ENCODE measurements around the gene TMEM273. TPM values are rescaled to one million over a fixed set of nuclear protein-coding genes. Genes with fewer than 3 reads are reported as not detected.

TMEM273 gene
- total and polyA plus RNA-seq, 8 donors = 0.89 to 72.9 (median 5.9) TPM

GRCh38 chr10:49152663-49153062 is 35.5 kb downstream of the TMEM273 start:
- no peaks in the 10 kb centered on the region for H3K4me1 ChIP-seq
- H3K27me3 ChIP-seq = peaks cover 0 to 7% (median 0%) of the 10 kb centered on the region in 3 donors
- DNase-seq = no peak
- peaks cover 0 to 8% (median 6%) of the 10 kb centered on the region in 4 donors for H3K9me3 ChIP-seq
- H3K4me3 ChIP-seq = no peak overlapping the region
- 69 to 86% (median 78%) methylated on average over 4 of the region's 4 CpGs for WGBS, 5 donors
- TF ChIP-seq, protein P1, sequence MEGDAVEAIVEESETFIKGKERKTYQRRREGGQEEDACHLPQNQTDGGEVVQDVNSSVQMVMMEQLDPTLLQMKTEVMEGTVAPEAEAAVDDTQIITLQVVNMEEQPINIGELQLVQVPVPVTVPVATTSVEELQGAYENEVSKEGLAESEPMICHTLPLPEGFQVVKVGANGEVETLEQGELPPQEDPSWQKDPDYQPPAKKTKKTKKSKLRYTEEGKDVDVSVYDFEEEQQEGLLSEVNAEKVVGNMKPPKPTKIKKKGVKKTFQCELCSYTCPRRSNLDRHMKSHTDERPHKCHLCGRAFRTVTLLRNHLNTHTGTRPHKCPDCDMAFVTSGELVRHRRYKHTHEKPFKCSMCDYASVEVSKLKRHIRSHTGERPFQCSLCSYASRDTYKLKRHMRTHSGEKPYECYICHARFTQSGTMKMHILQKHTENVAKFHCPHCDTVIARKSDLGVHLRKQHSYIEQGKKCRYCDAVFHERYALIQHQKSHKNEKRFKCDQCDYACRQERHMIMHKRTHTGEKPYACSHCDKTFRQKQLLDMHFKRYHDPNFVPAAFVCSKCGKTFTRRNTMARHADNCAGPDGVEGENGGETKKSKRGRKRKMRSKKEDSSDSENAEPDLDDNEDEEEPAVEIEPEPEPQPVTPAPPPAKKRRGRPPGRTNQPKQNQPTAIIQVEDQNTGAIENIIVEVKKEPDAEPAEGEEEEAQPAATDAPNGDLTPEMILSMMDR (IDR thresholded peaks at IDR 0.05) = no peak
- TF ChIP-seq POLR2AphosphoS5 (IDR thresholded peaks at IDR 0.05) (no peak), EP300 (IDR thresholded peaks at IDR 0.05) (no peak)
- H3K36me3 ChIP-seq = no peaks in the 10 kb centered on the region
- H3K27ac ChIP-seq = no peak overlapping the region
- intact Hi-C loops (cut with DNase I; ENCODE audit: low total_unique reads) = no loop called here

- intact Hi-C loops (cut with DNase I; ENCODE audit: low total_unique reads) = no loop called here
- WGBS, 5 donors = 78 to 95% (median 88%) methylated on average over 4 of the region's 4 CpGs
Observed at GRCh38 chr10:49152037-49152436, 36.2 kb downstream of the TMEM273 start.

GRCh38 chr10:49151481-49151880 is 36.7 kb downstream of the TMEM273 start:
- no peak overlapping the region for H3K4me3 ChIP-seq
- intact Hi-C loops (cut with DNase I; ENCODE audit: low total_unique reads) = no loop called here
- peaks cover 0 to 7% (median 0%) of the 10 kb centered on the region in 3 donors for H3K27me3 ChIP-seq
- no peak for DNase-seq
- H3K4me1 ChIP-seq = no peaks in the 10 kb centered on the region
- H3K36me3 ChIP-seq = no peaks in the 10 kb centered on the region
- peaks cover 0 to 18% (median 9%) of the 10 kb centered on the region in 4 donors for H3K9me3 ChIP-seq
- no peak overlapping the region for H3K27ac ChIP-seq
- TF ChIP-seq POLR2AphosphoS5 (IDR thresholded peaks at IDR 0.05) = no peak
- TF ChIP-seq POLR2A (IDR thresholded peaks at IDR 0.05) = no peak
- no peak for TF ChIP-seq EP300 (IDR thresholded peaks at IDR 0.05)
- TF ChIP-seq, protein P1 (IDR thresholded peaks at IDR 0.05) = no peak
- WGBS, 5 donors = 63 to 77% (median 76%) methylated on average over 1 of the region's 1 CpG

More at GRCh38 chr10:49152037-49152436, 36.2 kb downstream of the TMEM273 start:
- Histone ChIP-seq H3K9me3 (peaks cover 0 to 15% (median 9%) of the 10 kb centered on the region in 4 donors), H3K4me3 (no peak overlapping the region), H3K4me1 (no peaks in the 10 kb centered on the region), H3K36me3 (no peaks in the 10 kb centered on the region), H3K27ac (no peak overlapping the region), H3K27me3 (peaks cover 0 to 7% (median 0%) of the 10 kb centered on the region in 3 donors)
- no peak for DNase-seq
- TF ChIP-seq EP300 (IDR thresholded peaks at IDR 0.05) (no peak), POLR2A (IDR thresholded peaks at IDR 0.05) (no peak), POLR2AphosphoS5 (IDR thresholded peaks at IDR 0.05) (no peak)
- TF ChIP-seq, protein P1 (IDR thresholded peaks at IDR 0.05) = no peak

- intact Hi-C loops (cut with DNase I; ENCODE audit: low total_unique reads) = no loop called here
- no peak for DNase-seq
- Histone ChIP-seq H3K27me3 (peaks cover 0 to 7% (median 0%) of the 10 kb centered on the region in 3 donors), H3K4me1 (no peaks in the 10 kb centered on the region), H3K27ac (no peak overlapping the region), H3K9me3 (peaks cover 0 to 18% (median 9%) of the 10 kb centered on the region in 4 donors), H3K36me3 (no peaks in the 10 kb centered on the region), H3K4me3 (no peak overlapping the region)
- 30 to 63% (median 53%) methylated on average over 2 of the region's 2 CpGs for WGBS, 5 donors
- TF ChIP-seq EP300 (IDR thresholded peaks at IDR 0.05) (no peak), POLR2AphosphoS5 (IDR thresholded peaks at IDR 0.05) (no peak), POLR2A (IDR thresholded peaks at IDR 0.05) (no peak)
- TF ChIP-seq, protein P1 (IDR thresholded peaks at IDR 0.05) = no peak
Observed at GRCh38 chr10:49151025-49151445, 37.2 kb downstream of the TMEM273 start.

Data from stomach (tissue), 9 donors.